Endothelial cell (in vitro differentiated cells): ENCODE data around the gene ATP10A. TPM values are rescaled to one million over a fixed set of nuclear protein-coding genes. Genes with fewer than 3 reads are reported as not detected.

ENCODE experiments used
- DNase-seq: peaks from one replicate; pipeline ENCODE4 v3.0.0; 2021; ENCODE audit warnings: low spot score
- H3K27ac Mint-ChIP-seq: one replicate; pipeline ENCODE4 v1.8.0; 2021; ENCODE audit warnings: mixed read lengths, inconsistent platforms; ENCODE audit not compliant: unreplicated experiment
- H3K27me3 Mint-ChIP-seq: one replicate; pipeline ENCODE4 v1.8.0; 2021; ENCODE audit warnings: mild to moderate bottlenecking, moderate library complexity, mixed read lengths, inconsistent platforms; ENCODE audit not compliant: unreplicated experiment
- H3K36me3 Mint-ChIP-seq: one replicate; pipeline ENCODE4 v1.8.0; 2021; ENCODE audit warnings: mild to moderate bottlenecking, low read depth, mixed read lengths, inconsistent platforms; ENCODE audit not compliant: unreplicated experiment
- H3K4me1 Mint-ChIP-seq: one replicate; pipeline ENCODE4 v1.8.0; 2021; ENCODE audit warnings: mild to moderate bottlenecking, mixed read lengths, inconsistent platforms; ENCODE audit not compliant: unreplicated experiment
- H3K4me3 Mint-ChIP-seq: one replicate; pipeline ENCODE4 v1.8.0; 2021; ENCODE audit warnings: mild to moderate bottlenecking, mixed read lengths, inconsistent platforms; ENCODE audit not compliant: unreplicated experiment
- H3K9me3 Mint-ChIP-seq: one replicate; pipeline ENCODE4 v1.8.0; 2021; ENCODE audit warnings: mixed read lengths, inconsistent platforms; ENCODE audit not compliant: unreplicated experiment
- CTCF ChIP-seq: fragments of 200-600 bp; sonication (generic); IDR thresholded peaks from one replicate; pipeline ENCODE4 v1.5.0; 2021; ENCODE audit warnings: antibody characterized with exemption; ENCODE audit not compliant: unreplicated experiment
- total RNA-seq: library from RNA; stranded (reverse); fragmentation: NEBNext Ultra II Directional; extraction: Animal tissue kit (Norgen Biotek cat#: 25700); gene quantifications from one replicate; pipeline ENCODE4 v1.2.1, GENCODE V29; 2021; ENCODE audit not compliant: unreplicated experiment

Gene ATP10A
- total RNA-seq, 1 donor from 2014 or later: 0.13 TPM

- TF ChIP-seq CTCF: no peak
- H3K4me3 Mint-ChIP-seq: no peak overlapping the region
- no peaks in the 10 kb centered on the region for H3K36me3 Mint-ChIP-seq
- no peak for DNase-seq
- no peaks in the 10 kb centered on the region for H3K27me3 Mint-ChIP-seq
- no peaks in the 10 kb centered on the region for H3K9me3 Mint-ChIP-seq
- H3K4me1 Mint-ChIP-seq: no peaks in the 10 kb centered on the region
- H3K27ac Mint-ChIP-seq: no peak overlapping the region
These were observed 46.2 kb upstream of the ATP10A start for GRCh38 chr15:25909325-25909724.

GRCh38 chr15:25905140-25905539 is 42.0 kb upstream of the ATP10A start:
- no peak for TF ChIP-seq CTCF
- Mint-ChIP-seq H3K27me3 (peaks cover 3% of the 10 kb centered on the region), H3K36me3 (no peaks in the 10 kb centered on the region), H3K27ac (no peak overlapping the region), H3K4me1 (peaks cover 5% of the 10 kb centered on the region), H3K4me3 (no peak overlapping the region), H3K9me3 (no peaks in the 10 kb centered on the region)
- DNase-seq: no peak

GRCh38 chr15:25903024-25903581 is 40.0 kb upstream of the ATP10A start:
- Mint-ChIP-seq H3K36me3 (no peaks in the 10 kb centered on the region), H3K27ac (no peak overlapping the region), H3K4me3 (no peak overlapping the region), H3K27me3 (peaks cover 3% of the 10 kb centered on the region), H3K4me1 (peaks cover 5% of the 10 kb centered on the region), H3K9me3 (no peaks in the 10 kb centered on the region)
- TF ChIP-seq CTCF: no peak
- DNase-seq: no peak

- Mint-ChIP-seq H3K36me3 (no peaks in the 10 kb centered on the region), H3K9me3 (no peaks in the 10 kb centered on the region), H3K27me3 (peaks cover 3% of the 10 kb centered on the region), H3K27ac (no peak overlapping the region), H3K4me3 (no peak overlapping the region), H3K4me1 (peaks cover 5% of the 10 kb centered on the region)
- DNase-seq: no peak
- no peak for TF ChIP-seq CTCF
These were observed 38.9 kb upstream of the ATP10A start for GRCh38 chr15:25901811-25902605.

GRCh38 chr15:25900901-25901300 is 37.8 kb upstream of the ATP10A start:
- Mint-ChIP-seq H3K4me1 (peaks cover 5% of the 10 kb centered on the region), H3K27me3 (peaks cover 3% of the 10 kb centered on the region), H3K4me3 (no peak overlapping the region), H3K9me3 (no peaks in the 10 kb centered on the region), H3K27ac (no peak overlapping the region), H3K36me3 (no peaks in the 10 kb centered on the region)
- no peak for DNase-seq
- no peak for TF ChIP-seq CTCF
